GM06990 (cell line): ENCODE data around the gene SASH1.

Source experiments
- DNase-seq: peaks from one replicate; pipeline ENCODE4 v3.0.0-alpha.2; 2011; ENCODE audit not compliant: insufficient read length; ENCODE audit errors: extremely low read depth
- H3K27me3 ChIP-seq: replicated peaks from 2 replicates; pipeline ENCODE4 v1.6.0; 2011; ENCODE audit warnings: low read length; ENCODE audit not compliant: control insufficient read depth, insufficient read depth
- H3K36me3 ChIP-seq: 2 replicates; pipeline ENCODE4 v1.5.1; 2011; ENCODE audit warnings: low read length; ENCODE audit not compliant: control insufficient read depth, insufficient read depth
- H3K4me3 ChIP-seq: replicated peaks from 2 replicates; pipeline ENCODE4 v1.5.1; 2011; ENCODE audit warnings: low read depth, mild to moderate bottlenecking, control low read depth, low read length
- TF ChIP-seq, protein P1 (sequence below): IDR thresholded peaks from 2 replicates; pipeline ENCODE4 v1.5.1; 2011; ENCODE audit warnings: low read length, control low read depth, mild to moderate bottlenecking, inconsistent platforms; ENCODE audit not compliant: insufficient read depth, poor library complexity, severe bottlenecking

The SASH1 gene

DNA sequence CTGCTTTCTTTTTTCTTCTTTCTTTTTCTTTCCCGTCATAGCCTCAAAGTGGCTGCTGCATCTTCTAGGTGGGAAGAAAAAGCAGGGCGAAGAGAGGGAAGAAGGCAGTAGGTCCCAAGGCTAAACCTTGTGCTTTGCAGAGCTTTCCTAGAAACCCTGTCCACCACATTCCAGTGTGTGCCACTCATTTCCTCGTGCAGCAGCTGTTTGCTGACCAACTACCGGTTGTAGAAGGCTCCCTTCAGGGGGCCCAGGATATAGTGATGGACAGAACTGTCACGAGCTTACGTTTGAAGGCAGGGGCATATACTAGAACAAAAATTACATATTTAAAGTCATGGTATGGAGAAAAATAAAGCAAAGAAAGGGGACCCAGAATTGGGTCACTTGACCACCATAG is 103.0 kb downstream of the SASH1 start:
- TF ChIP-seq, protein P1, sequence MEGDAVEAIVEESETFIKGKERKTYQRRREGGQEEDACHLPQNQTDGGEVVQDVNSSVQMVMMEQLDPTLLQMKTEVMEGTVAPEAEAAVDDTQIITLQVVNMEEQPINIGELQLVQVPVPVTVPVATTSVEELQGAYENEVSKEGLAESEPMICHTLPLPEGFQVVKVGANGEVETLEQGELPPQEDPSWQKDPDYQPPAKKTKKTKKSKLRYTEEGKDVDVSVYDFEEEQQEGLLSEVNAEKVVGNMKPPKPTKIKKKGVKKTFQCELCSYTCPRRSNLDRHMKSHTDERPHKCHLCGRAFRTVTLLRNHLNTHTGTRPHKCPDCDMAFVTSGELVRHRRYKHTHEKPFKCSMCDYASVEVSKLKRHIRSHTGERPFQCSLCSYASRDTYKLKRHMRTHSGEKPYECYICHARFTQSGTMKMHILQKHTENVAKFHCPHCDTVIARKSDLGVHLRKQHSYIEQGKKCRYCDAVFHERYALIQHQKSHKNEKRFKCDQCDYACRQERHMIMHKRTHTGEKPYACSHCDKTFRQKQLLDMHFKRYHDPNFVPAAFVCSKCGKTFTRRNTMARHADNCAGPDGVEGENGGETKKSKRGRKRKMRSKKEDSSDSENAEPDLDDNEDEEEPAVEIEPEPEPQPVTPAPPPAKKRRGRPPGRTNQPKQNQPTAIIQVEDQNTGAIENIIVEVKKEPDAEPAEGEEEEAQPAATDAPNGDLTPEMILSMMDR = no peak
- Histone ChIP-seq H3K4me3 (no peak overlapping the region), H3K27me3 (no peaks in the 10 kb centered on the region), H3K36me3 (no peaks in the 10 kb centered on the region)
- no peak for DNase-seq

GRCh38 chr6:148446681-148447080 is 104.0 kb downstream of the SASH1 start:
- DNase-seq = no peak
- Histone ChIP-seq H3K4me3 (no peak overlapping the region), H3K36me3 (no peaks in the 10 kb centered on the region), H3K27me3 (no peaks in the 10 kb centered on the region)
- TF ChIP-seq, protein P1 = no peak

GRCh38 chr6:148447521-148448230 is 105.0 kb downstream of the SASH1 start:
- Histone ChIP-seq H3K4me3 (no peak overlapping the region), H3K36me3 (no peaks in the 10 kb centered on the region), H3K27me3 (no peaks in the 10 kb centered on the region; the same call in 1 of the 2 replicates)
- TF ChIP-seq, protein P1 = no peak
- no peak for DNase-seq

DNA sequence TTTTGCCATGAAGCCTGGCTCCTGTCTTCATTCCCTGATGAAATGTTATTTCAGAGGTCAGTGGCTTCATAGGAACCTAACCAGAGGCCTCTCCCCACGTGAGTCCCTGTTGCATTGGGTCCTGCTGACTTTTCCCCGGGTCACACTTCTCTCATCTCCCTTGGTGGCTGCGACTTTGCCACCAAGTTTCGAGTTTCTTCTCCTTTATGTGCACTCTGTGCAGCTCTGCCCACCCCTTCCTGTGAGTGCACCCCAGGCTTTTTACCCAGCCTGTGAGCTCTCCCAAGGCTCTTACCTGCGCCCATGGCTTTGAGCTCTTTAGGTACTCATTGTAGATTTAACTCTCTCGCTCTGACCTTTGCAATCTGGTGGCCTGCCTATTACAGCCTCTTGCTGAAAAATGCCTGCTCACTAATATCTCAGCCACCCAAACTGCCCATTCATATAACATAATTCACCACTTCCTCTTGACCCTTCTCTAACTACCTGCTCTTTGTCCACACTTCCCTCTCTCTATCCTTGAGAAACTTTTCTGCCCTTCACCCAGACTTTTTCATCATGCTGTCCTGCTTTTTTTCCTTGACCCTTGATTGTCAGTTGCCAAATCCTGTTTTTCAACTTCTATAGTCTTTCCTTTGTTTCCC is 105.9 kb downstream of the SASH1 start:
- Histone ChIP-seq H3K4me3 (no peak overlapping the region), H3K27me3 (no peaks in the 10 kb centered on the region; the same call in 1 of the 2 replicates), H3K36me3 (no peaks in the 10 kb centered on the region)
- no peak for DNase-seq
- TF ChIP-seq, protein P1 = no peak

DNA sequence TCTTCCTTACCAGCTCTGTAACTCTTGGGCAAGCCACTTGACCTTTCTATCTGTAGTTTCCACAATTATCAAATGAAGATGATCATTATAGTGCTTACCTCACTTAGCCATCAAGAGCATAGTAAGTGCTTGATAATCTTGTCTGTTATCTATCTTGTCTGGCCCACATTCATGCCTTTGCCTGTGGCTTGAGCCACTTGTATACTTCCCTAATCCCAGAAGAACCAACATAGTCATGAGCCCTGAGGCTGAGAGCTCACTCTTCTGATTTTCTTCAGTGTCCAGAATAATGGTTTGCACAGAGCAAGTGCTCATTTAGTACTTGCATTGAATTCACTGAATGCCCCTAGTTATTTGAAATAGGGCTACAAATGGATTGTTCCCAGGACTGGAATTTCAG is 108.2 kb downstream of the SASH1 start:
- H3K4me3 ChIP-seq = no peak overlapping the region
- DNase-seq = no peak
- TF ChIP-seq, protein P1 = no peak
- H3K36me3 ChIP-seq = no peaks in the 10 kb centered on the region
- no peaks in the 10 kb centered on the region; the same call in none of the 2 replicates for H3K27me3 ChIP-seq
